Neural progenitor cell (in vitro differentiated cells): ENCODE measurements around the gene MARCHF3. TPM values are rescaled to one million over a fixed set of nuclear protein-coding genes. Genes with fewer than 3 reads are reported as not detected.

Experiments
- DNase-seq: peaks from one replicate; pipeline ENCODE4 v3.0.0-alpha.2; 2016; ENCODE audit warnings: low spot score
- H2AFZ ChIP-seq: fragments of 200-600 bp; sonication (generic); replicated peaks from 2 replicates; pipeline ENCODE4 v1.6.1; 2016; ENCODE audit warnings: antibody characterized with exemption
- H3F3A ChIP-seq: fragments of 200-600 bp; sonication (generic); 2 replicates; pipeline ENCODE4 v1.6.1; 2016; ENCODE audit warnings: antibody characterized with exemption, low read depth
- H3K27ac ChIP-seq: fragments of 200-600 bp; sonication (generic); 2 replicates; pipeline ENCODE4 v1.5.1; 2016; ENCODE audit warnings: mild to moderate bottlenecking
- H3K27me3 ChIP-seq: fragments of 200-600 bp; sonication (generic); 2 replicates; pipeline ENCODE4 v1.6.1; 2016; ENCODE audit warnings: mild to moderate bottlenecking, moderate library complexity
- H3K36me3 ChIP-seq: fragments of 200-600 bp; sonication (generic); 2 replicates; pipeline ENCODE4 v1.5.1; 2016
- H3K4me1 ChIP-seq: fragments of 200-600 bp; sonication (generic); 2 replicates; pipeline ENCODE4 v1.6.1; 2016; ENCODE audit warnings: mixed run types
- H3K4me2 ChIP-seq: fragments of 200-600 bp; sonication (generic); 2 replicates; pipeline ENCODE4 v1.6.1; 2016
- H3K4me3 ChIP-seq: fragments of 200-600 bp; sonication (generic); 2 replicates; pipeline ENCODE4 v1.5.1; 2016
- H3K79me2 ChIP-seq: fragments of 200-600 bp; sonication (generic); 2 replicates; pipeline ENCODE4 v1.6.1; 2016; ENCODE audit warnings: low read depth
- H3K9ac ChIP-seq: fragments of 200-600 bp; sonication (generic); 2 replicates; pipeline ENCODE4 v1.6.1; 2016
- H3K9me3 ChIP-seq: fragments of 200-600 bp; sonication (generic); 2 replicates; pipeline ENCODE4 v1.5.1; 2016; ENCODE audit warnings: low read depth
- H4K20me1 ChIP-seq: fragments of 200-600 bp; sonication (generic); 2 replicates; pipeline ENCODE4 v1.6.1; 2016; ENCODE audit warnings: low read depth
- H3K27ac Mint-ChIP-seq: 3 replicates; pipeline ENCODE4 v1.8.0; 2021; ENCODE audit warnings: mixed read lengths
- H3K27me3 Mint-ChIP-seq: 2 replicates; pipeline ENCODE4 v1.8.0; 2022; ENCODE audit warnings: low read depth, mild to moderate bottlenecking, inconsistent platforms, moderate library complexity, mixed read lengths; ENCODE audit not compliant: insufficient read depth
- H3K36me3 Mint-ChIP-seq: 3 replicates; pipeline ENCODE4 v1.8.0; 2021; ENCODE audit warnings: mixed read lengths
- H3K4me1 Mint-ChIP-seq: 3 replicates; pipeline ENCODE4 v1.8.0; 2021; ENCODE audit warnings: mixed read lengths
- H3K4me3 Mint-ChIP-seq: 3 replicates; pipeline ENCODE4 v1.8.0; 2021; ENCODE audit warnings: mild to moderate bottlenecking, moderate library complexity, mixed read lengths
- H3K9me3 Mint-ChIP-seq: 3 replicates; pipeline ENCODE4 v1.8.0; 2020; ENCODE audit warnings: mixed read lengths
- EZH2 ChIP-seq: fragments of 200-600 bp; sonication (generic); IDR thresholded peaks from 2 replicates; pipeline ENCODE4 v1.6.1; 2017; ENCODE audit warnings: antibody characterized with exemption, mild to moderate bottlenecking, moderate library complexity
- EZH2phosphoT487 ChIP-seq: fragments of 200-600 bp; sonication (generic); IDR thresholded peaks from 2 replicates; pipeline ENCODE4 v1.6.1; 2017; ENCODE audit warnings: antibody characterized with exemption
- total RNA-seq: library from RNA; depleted of rRNA; stranded (reverse); fragments of >200 nt; gene quantifications from 2 replicates; pipeline ENCODE4 v1.2.3, GENCODE V29; 2015; ENCODE audit warnings: low replicate concordance
- TF ChIP-seq, protein P1 (sequence below): fragments of 200-600 bp; sonication (generic); IDR thresholded peaks from 2 replicates; pipeline ENCODE4 v1.5.1; 2017; ENCODE audit warnings: antibody characterized with exemption, mild to moderate bottlenecking

Gene MARCHF3
- total RNA-seq, 1 donor from 2014 or later, result 6.1 TPM

- H4K20me1 ChIP-seq, result no peaks in the 10 kb centered on the region
- no peak overlapping the region for H3K9ac ChIP-seq
- no peaks in the 10 kb centered on the region for H3K9me3 Mint-ChIP-seq
- H3K36me3 ChIP-seq, result no peaks in the 10 kb centered on the region
- no peaks in the 10 kb centered on the region for H3K9me3 ChIP-seq
- H2AFZ ChIP-seq, result no peak overlapping the region
- DNase-seq, result no peak
- TF ChIP-seq, protein P1, sequence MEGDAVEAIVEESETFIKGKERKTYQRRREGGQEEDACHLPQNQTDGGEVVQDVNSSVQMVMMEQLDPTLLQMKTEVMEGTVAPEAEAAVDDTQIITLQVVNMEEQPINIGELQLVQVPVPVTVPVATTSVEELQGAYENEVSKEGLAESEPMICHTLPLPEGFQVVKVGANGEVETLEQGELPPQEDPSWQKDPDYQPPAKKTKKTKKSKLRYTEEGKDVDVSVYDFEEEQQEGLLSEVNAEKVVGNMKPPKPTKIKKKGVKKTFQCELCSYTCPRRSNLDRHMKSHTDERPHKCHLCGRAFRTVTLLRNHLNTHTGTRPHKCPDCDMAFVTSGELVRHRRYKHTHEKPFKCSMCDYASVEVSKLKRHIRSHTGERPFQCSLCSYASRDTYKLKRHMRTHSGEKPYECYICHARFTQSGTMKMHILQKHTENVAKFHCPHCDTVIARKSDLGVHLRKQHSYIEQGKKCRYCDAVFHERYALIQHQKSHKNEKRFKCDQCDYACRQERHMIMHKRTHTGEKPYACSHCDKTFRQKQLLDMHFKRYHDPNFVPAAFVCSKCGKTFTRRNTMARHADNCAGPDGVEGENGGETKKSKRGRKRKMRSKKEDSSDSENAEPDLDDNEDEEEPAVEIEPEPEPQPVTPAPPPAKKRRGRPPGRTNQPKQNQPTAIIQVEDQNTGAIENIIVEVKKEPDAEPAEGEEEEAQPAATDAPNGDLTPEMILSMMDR, result no peak
- TF ChIP-seq EZH2, result no peak
- no peak for TF ChIP-seq EZH2phosphoT487
- H3K4me1 ChIP-seq, result no peaks in the 10 kb centered on the region
- H3K4me2 ChIP-seq, result no peak overlapping the region
- H3K4me3 ChIP-seq, result no peak overlapping the region
- H3K27me3 ChIP-seq, result no peaks in the 10 kb centered on the region
- H3K36me3 Mint-ChIP-seq, result no peaks in the 10 kb centered on the region
- no peak overlapping the region for H3K27ac Mint-ChIP-seq
- no peak overlapping the region for H3K27ac ChIP-seq
- no peaks in the 10 kb centered on the region for H3K79me2 ChIP-seq
- no peaks in the 10 kb centered on the region for H3K27me3 Mint-ChIP-seq
- H3K4me1 Mint-ChIP-seq, result no peaks in the 10 kb centered on the region
- H3F3A ChIP-seq, result no peaks in the 10 kb centered on the region
- H3K4me3 Mint-ChIP-seq, result no peak overlapping the region
Measured at GRCh38 chr5:126963822-126964375, 66.5 kb downstream of the MARCHF3 start.

GRCh38 chr5:126961702-126962101 is 68.7 kb downstream of the MARCHF3 start:
- Mint-ChIP-seq H3K36me3 (no peaks in the 10 kb centered on the region), H3K9me3 (no peaks in the 10 kb centered on the region), H3K27me3 (no peaks in the 10 kb centered on the region), H3K27ac (no peak overlapping the region), H3K4me3 (no peak overlapping the region), H3K4me1 (no peaks in the 10 kb centered on the region)
- H3K9me3 ChIP-seq, result no peaks in the 10 kb centered on the region
- H3K27ac ChIP-seq, result no peak overlapping the region
- no peaks in the 10 kb centered on the region for H3K79me2 ChIP-seq
- H3F3A ChIP-seq, result no peaks in the 10 kb centered on the region
- H3K4me2 ChIP-seq, result no peak overlapping the region
- DNase-seq, result no peak
- no peak overlapping the region for H2AFZ ChIP-seq
- H3K9ac ChIP-seq, result no peak overlapping the region
- TF ChIP-seq, protein P1, result no peak
- no peak for TF ChIP-seq EZH2
- no peaks in the 10 kb centered on the region for H4K20me1 ChIP-seq
- H3K27me3 ChIP-seq, result no peaks in the 10 kb centered on the region
- H3K4me3 ChIP-seq, result no peak overlapping the region
- no peaks in the 10 kb centered on the region for H3K4me1 ChIP-seq
- H3K36me3 ChIP-seq, result no peaks in the 10 kb centered on the region

GRCh38 chr5:126961128-126961527 is 69.2 kb downstream of the MARCHF3 start:
- Histone ChIP-seq H3K36me3 (no peaks in the 10 kb centered on the region), H4K20me1 (no peaks in the 10 kb centered on the region), H3F3A (no peaks in the 10 kb centered on the region), H3K9me3 (no peaks in the 10 kb centered on the region), H3K4me2 (no peak overlapping the region), H2AFZ (no peak overlapping the region), H3K9ac (no peak overlapping the region), H3K4me3 (no peak overlapping the region), H3K4me1 (no peaks in the 10 kb centered on the region), H3K27me3 (no peaks in the 10 kb centered on the region), H3K79me2 (no peaks in the 10 kb centered on the region), H3K27ac (no peak overlapping the region)
- Mint-ChIP-seq H3K27me3 (no peaks in the 10 kb centered on the region), H3K9me3 (no peaks in the 10 kb centered on the region), H3K27ac (no peak overlapping the region), H3K4me3 (no peak overlapping the region), H3K36me3 (no peaks in the 10 kb centered on the region), H3K4me1 (no peaks in the 10 kb centered on the region)
- no peak for DNase-seq
- TF ChIP-seq EZH2 (no peak), EZH2phosphoT487 (no peak)
- TF ChIP-seq, protein P1, result no peak
